A673 (cell line): ENCODE results near the gene MRPS5. TPM values are rescaled to one million over a fixed set of nuclear protein-coding genes. Genes with fewer than 3 reads are reported as not detected.

Experiments used
- Bru-seq: library from RNA; stranded (reverse); fragments of 400-500 nt; gene quantifications from one replicate; lab custom pipeline; 2021; lab: Mats Ljungman, UMichigan
- BruChase-seq, 2 experiments: library from RNA; stranded (reverse); fragments of 400-500 nt; gene quantifications; one replicate each; lab custom pipeline; 2021; lab: Mats Ljungman, UMichigan
- BruUV-seq: library from RNA; stranded (reverse); fragments of 400-500 nt; replicated peaks from 2 replicates; lab custom pipeline; 2021; lab: Mats Ljungman, UMichigan
- CTCF ChIA-PET: fragments of 300-600 bp; sonication (Branson Sonifier 250); formaldehyde crosslinking; loops from one replicate; lab custom pipeline; 2022; ENCODE audit warnings: antibody characterized with exemption; lab: Charles Lee
- POLR2A ChIA-PET: fragments of 300-600 bp; sonication (Branson Sonifier 250); formaldehyde crosslinking; loops from one replicate; lab custom pipeline; 2022; ENCODE audit warnings: antibody characterized with exemption; ENCODE audit not compliant: low non-redundant PET; lab: Charles Lee
- DNase-seq: peaks from one replicate; pipeline ENCODE4 v3.0.0-alpha.2; 2015; ENCODE audit warnings: low spot score
- H3K27ac ChIP-seq: fragments of 200-600 bp; sonication (generic); 2 replicates; pipeline ENCODE4 v1.5.1; 2016; ENCODE audit warnings: mixed run types, low read depth, mild to moderate bottlenecking, mixed read lengths, antibody characterized with exemption, low read length; ENCODE audit not compliant: poor library complexity, severe bottlenecking
- H3K27me3 ChIP-seq: fragments of 200-600 bp; sonication (generic); replicated peaks from 2 replicates; pipeline ENCODE4 v1.6.1; 2017; ENCODE audit warnings: mixed run types, low read depth, mild to moderate bottlenecking, mixed read lengths, antibody characterized with exemption, low read length; ENCODE audit not compliant: insufficient read depth, poor library complexity
- H3K36me3 ChIP-seq: fragments of 200-600 bp; sonication (generic); 2 replicates; pipeline ENCODE4 v1.6.1; 2016; ENCODE audit warnings: mixed run types, mild to moderate bottlenecking, mixed read lengths, antibody characterized with exemption, low read length; ENCODE audit not compliant: insufficient read depth, poor library complexity, severe bottlenecking
- H3K4me1 ChIP-seq: fragments of 200-600 bp; sonication (generic); 2 replicates; pipeline ENCODE4 v1.6.1; 2017; ENCODE audit warnings: mixed run types, mild to moderate bottlenecking, mixed read lengths, antibody characterized with exemption, low read length; ENCODE audit not compliant: insufficient read depth, poor library complexity, severe bottlenecking
- H3K4me3 ChIP-seq: fragments of 200-600 bp; sonication (generic); 2 replicates; pipeline ENCODE4 v1.5.1; 2016; ENCODE audit warnings: low read depth, mixed run types, mild to moderate bottlenecking, mixed read lengths, low read length; ENCODE audit not compliant: poor library complexity, severe bottlenecking
- H3K9me3 ChIP-seq: fragments of 200-600 bp; sonication (generic); 2 replicates; pipeline ENCODE4 v1.6.1; 2016; ENCODE audit warnings: mixed run types, low read depth, mild to moderate bottlenecking, mixed read lengths, antibody characterized with exemption, low read length; ENCODE audit not compliant: poor library complexity, severe bottlenecking
- EZH2 ChIP-seq: fragments of 200-600 bp; sonication (generic); IDR thresholded peaks from 2 replicates; pipeline ENCODE4 v1.6.1; 2017; ENCODE audit warnings: borderline replicate concordance, low read depth, mild to moderate bottlenecking, mixed read lengths, antibody characterized with exemption, low read length; ENCODE audit not compliant: poor library complexity, severe bottlenecking
- intact Hi-C: fragments of 100-400 bp; cut with micrococcal nuclease; formaldehyde crosslinking; loops from one replicate; pipeline ENCODE4 v1.10.0; 2022; ENCODE audit not compliant: unreplicated experiment
- long read RNA-seq: library from polyadenylated mRNA; stranded (forward); transcript quantifications from one replicate; pipeline ENCODE4 v2.0.0, GENCODE V29; 2022
- total RNA-seq: library from RNA; stranded (reverse); gene quantifications from 2 replicates; pipeline ENCODE4 v1.2.3, GENCODE V29; 2021
- TF ChIP-seq, protein P1 (sequence below): fragments of 300-800, 200-600 bp; sonication (generic); conservative IDR thresholded peaks from 2 replicates; pipeline ENCODE4 v1.5.1; 2017; ENCODE audit warnings: low read depth, mild to moderate bottlenecking, antibody characterized with exemption, low read length, moderate library complexity, mixed read lengths

MRPS5 gene
- total RNA-seq (99.7 and 103 TPM in 2 replicates), Bru-seq, nascent RNA (percentile 90 among the genes with signal in this experiment), BruChase-seq, experiment 1, labeled RNA remaining after a 2-hour chase (percentile 90 among the genes with signal in this experiment), BruChase-seq, experiment 2, labeled RNA remaining after a 6-hour chase (percentile 88 among the genes with signal in this experiment)
- long read RNA-seq, transcript MRPS5-201 (12 exons, 1,652 nt), result major isoform, 172 of 193 reads
- long read RNA-seq, partial matches to known transcripts, result 7 of 193 reads
- long read RNA-seq, other reads (novel, unspliced or antisense), result 10 of 193 reads

DNA sequence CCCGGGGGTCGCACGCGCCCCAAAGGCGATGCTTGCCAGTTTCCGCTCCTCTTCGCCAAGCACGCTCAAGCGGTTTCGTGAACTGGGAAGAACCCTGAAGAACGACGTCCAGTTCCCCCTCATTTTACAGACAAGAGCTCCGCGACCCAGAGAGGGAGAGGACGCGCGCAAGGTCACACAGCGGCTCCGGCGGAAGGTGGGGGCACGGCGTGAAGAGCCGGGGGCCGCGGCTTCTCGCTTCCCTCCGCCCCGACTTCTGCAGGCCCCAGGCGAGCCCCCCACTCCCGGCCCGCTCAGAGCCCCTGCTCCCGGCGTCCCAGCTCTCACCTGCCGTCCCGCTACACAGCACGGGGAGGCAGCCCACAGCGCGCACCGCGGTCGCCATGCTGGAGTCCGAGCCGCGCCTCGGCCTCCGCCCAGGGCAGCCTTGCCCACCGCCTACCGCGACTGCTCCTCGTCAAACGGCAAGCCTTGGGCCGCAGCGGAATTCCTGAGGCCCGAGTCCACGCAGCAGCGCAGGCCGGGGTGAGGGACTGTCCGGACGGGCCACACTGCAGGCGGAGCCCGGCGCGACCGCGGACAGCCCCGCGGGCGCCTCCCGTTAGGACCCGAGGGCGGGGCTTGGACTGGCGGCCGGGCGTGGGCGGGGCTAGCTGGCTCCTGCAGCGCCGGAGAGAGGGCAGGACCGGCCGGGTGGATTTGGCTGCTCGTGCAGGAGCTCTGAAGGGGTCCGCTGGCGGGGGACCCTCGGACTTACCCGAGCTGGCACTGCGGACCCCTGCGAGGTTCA, at the start of gene MRPS5:
MRPS5 (minus strand) TSS at position 402 of the 790 bp plus-strand sequence; CDS start at position 385, 17 bp downstream.
- peak; percentile 85 for DNase-seq
- Histone ChIP-seq H3K36me3 (peaks cover 9% of the 10 kb centered on the region), H3K4me3 (peak within 1 kb of the TSS; percentile 95), H3K4me1 (no peaks in the 10 kb centered on the region), H3K9me3 (no peaks in the 10 kb centered on the region), H3K27ac (peak within 1 kb of the TSS; percentile 99), H3K27me3 (no peaks in the 10 kb centered on the region)
- CTCF ChIA-PET, result no interaction called here
- no TSS peak for BruUV-seq
- intact Hi-C loops, result no loop called here
- POLR2A ChIA-PET, result no interaction called here
- TF ChIP-seq, protein P1, sequence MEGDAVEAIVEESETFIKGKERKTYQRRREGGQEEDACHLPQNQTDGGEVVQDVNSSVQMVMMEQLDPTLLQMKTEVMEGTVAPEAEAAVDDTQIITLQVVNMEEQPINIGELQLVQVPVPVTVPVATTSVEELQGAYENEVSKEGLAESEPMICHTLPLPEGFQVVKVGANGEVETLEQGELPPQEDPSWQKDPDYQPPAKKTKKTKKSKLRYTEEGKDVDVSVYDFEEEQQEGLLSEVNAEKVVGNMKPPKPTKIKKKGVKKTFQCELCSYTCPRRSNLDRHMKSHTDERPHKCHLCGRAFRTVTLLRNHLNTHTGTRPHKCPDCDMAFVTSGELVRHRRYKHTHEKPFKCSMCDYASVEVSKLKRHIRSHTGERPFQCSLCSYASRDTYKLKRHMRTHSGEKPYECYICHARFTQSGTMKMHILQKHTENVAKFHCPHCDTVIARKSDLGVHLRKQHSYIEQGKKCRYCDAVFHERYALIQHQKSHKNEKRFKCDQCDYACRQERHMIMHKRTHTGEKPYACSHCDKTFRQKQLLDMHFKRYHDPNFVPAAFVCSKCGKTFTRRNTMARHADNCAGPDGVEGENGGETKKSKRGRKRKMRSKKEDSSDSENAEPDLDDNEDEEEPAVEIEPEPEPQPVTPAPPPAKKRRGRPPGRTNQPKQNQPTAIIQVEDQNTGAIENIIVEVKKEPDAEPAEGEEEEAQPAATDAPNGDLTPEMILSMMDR, result peak; percentile 29; the same call in 1 of the 2 replicates
- TF ChIP-seq EZH2, result no peak

GRCh38 chr2:95166065-95166763, 44.6 kb upstream of the MRPS5 start:
- H3K4me1 ChIP-seq, result peaks cover 6% of the 10 kb centered on the region
- no peaks in the 10 kb centered on the region for H3K27me3 ChIP-seq
- ChIA-PET POLR2A (no interaction called here), CTCF (no interaction called here)
- no peaks in the 10 kb centered on the region for H3K36me3 ChIP-seq
- H3K4me3 ChIP-seq, result peak overlapping the region; percentile 88
- no peaks in the 10 kb centered on the region for H3K9me3 ChIP-seq
- TF ChIP-seq, protein P1, result no peak
- TF ChIP-seq EZH2, result no peak
- H3K27ac ChIP-seq, result peak overlapping the region; percentile 92
- DNase-seq, result no peak
- TSS peak; percentile 73 for BruUV-seq
- intact Hi-C loops, result loop anchor here (5.0 kb wide), 2 partner anchors 41 to 49 kb away; partner anchors contain the start of gene ZNF892

- H3K4me3 ChIP-seq, result peak within 1 kb of the TSS; percentile 88
Measured at GRCh38 chr2:95165371-95166064, 43.9 kb upstream of the MRPS5 start, which contains the start of gene ZNF2. TSS of gene ZNF2 (plus strand) at chr2:95165809. CDS start at chr2:95176227, 10,418 bp downstream.

More at GRCh38 chr2:95165371-95166064, 43.9 kb upstream of the MRPS5 start, which contains the start of gene ZNF2:
- Histone ChIP-seq H3K27ac (peak within 1 kb of the TSS; percentile 92), H3K9me3 (no peaks in the 10 kb centered on the region), H3K36me3 (no peaks in the 10 kb centered on the region), H3K27me3 (no peaks in the 10 kb centered on the region), H3K4me1 (peaks cover 6% of the 10 kb centered on the region)
- ChIA-PET POLR2A (no interaction called here), CTCF (no interaction called here)
- peak; percentile 99 for DNase-seq
- BruUV-seq, result no TSS peak
- intact Hi-C loops, result loop anchor here (5.0 kb wide), 2 partner anchors 42 to 48 kb away; partner anchors contain the start of gene ZNF892
- TF ChIP-seq EZH2, result no peak
- TF ChIP-seq, protein P1, result no peak
